ENCODE data around the gene KCNJ5.

Gene KCNJ5

DNA sequence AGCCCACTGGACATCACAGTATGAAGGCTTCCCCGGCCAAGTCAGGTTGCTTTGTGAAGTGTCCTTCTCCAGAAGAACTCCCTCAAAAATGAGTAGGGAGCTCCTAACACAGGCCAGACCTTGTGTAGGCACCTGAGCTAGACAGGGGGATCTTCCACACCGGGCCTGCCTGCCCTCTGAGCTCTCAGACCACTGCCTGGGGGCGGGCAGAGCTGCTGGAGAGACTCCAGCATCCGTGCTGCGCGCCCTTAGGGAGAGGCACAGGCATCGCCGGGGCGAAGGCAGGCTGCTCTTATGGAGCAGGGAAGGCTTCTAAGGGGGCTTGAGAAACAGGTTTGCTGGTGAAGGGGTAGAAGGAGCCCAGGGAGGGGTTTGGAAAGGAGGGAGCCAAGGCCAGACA, 4.4 kb downstream of the KCNJ5 start:
- no peak for DNase-seq (ENCODE audit: low spot score)

GRCh38 chr11:128896356-128896755, 5.2 kb downstream of the KCNJ5 start:
- no peak for DNase-seq (ENCODE audit: low spot score)

- DNase-seq (ENCODE audit: low spot score) = no peak
Measured at GRCh38 chr11:128897826-128898225, 6.7 kb downstream of the KCNJ5 start.

- no peak for DNase-seq (ENCODE audit: low spot score)
Measured at GRCh38 chr11:128898580-128899344, 7.6 kb downstream of the KCNJ5 start.

GRCh38 chr11:128900468-128900867, 9.3 kb downstream of the KCNJ5 start:
- DNase-seq (ENCODE audit: low spot score) = no peak

GRCh38 chr11:128901653-128902514, 10.7 kb downstream of the KCNJ5 start:
- no peak for DNase-seq (ENCODE audit: low spot score)

GRCh38 chr11:128902515-128903066, 11.4 kb downstream of the KCNJ5 start:
- DNase-seq (ENCODE audit: low spot score) = no peak

DNA sequence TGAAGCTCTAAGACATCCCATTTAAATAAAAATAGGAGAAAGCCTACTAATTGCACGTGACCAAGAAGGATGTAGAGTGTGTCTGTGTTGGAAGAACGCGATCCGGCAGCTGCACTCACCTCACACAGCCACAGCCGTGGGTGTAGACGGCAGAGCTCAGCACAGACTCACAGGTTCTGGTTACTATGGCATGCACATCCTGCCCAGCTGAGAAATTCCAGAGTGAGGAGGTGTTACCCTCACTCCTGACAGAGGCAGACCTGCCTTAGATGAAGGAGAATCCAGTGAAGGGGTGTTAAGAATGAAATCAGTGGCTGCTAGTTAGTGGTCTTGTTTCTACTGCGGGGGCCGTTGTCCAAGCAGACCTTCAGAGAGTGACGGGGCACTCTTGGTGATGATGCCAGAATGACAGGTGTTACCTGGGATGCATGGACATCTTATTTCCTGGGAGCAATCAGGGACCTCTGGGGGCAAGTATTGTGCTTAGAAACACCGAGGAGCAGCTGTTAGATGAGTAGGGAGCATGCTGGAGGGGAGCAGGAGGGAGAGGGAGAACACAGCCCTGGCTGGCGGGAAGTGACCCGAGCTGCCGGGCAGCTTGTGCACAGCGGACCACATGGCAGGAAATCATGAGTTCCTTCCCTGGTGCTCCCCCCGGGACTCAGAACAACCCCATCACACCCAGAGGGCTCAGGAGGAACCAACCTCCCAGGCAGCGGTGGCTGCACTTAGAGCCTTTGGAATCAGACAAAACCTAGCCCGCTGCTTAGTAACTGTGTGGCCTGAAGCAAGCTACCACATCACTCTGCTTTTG, 12.3 kb downstream of the KCNJ5 start:
- DNase-seq (ENCODE audit: low spot score) = peak; percentile 62

DNA sequence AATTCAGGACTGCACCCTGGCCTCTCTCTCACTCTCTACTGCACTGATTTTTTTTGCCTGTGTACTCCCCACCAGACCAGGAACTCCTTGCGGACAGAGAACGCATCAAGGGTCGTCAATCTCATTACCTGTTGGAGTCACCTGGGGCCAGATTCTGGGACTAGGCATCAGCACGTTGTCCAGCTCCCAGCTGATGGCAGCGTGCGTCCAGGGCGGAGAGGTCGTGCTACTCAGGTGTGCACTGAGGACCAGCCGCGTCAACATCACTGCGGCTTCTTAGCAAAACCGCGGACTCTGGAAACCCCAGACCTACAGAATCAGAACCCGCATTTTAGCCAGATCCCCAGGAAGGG, 13.1 kb downstream of the KCNJ5 start:
- DNase-seq (ENCODE audit: low spot score) = no peak

GRCh38 chr11:128904656-128905344, 13.6 kb downstream of the KCNJ5 start:
- DNase-seq (ENCODE audit: low spot score) = no peak

- DNase-seq (ENCODE audit: low spot score) = no peak
Measured at GRCh38 chr11:128905345-128906184, 14.4 kb downstream of the KCNJ5 start.

- peak; percentile 71 for DNase-seq (ENCODE audit: low spot score)
Measured at GRCh38 chr11:128906185-128907050, 15.3 kb downstream of the KCNJ5 start.

DNA sequence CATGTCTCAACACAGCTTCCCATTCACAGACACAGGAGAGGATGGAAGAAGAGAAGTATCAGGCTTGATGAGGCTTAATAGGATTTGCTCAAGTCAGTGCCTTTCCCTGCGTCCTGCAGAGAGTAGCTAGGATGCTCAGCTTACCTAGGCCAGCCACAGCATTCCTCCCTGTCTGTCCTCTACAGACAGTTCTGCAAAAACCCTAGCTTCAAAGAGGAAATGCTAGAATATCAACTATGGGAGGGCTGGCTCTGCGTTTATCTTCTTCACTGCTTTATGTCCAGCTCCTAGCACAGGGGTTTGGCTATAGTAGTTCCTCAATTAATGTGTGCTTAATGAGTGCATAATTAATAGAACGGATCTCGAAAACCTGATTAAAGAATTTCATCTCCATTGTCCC, 16.4 kb downstream of the KCNJ5 start:
- DNase-seq (ENCODE audit: low spot score) = no peak

GRCh38 chr11:128908391-128909246, 17.5 kb downstream of the KCNJ5 start:
- DNase-seq (ENCODE audit: low spot score) = peak; percentile 69

DNA sequence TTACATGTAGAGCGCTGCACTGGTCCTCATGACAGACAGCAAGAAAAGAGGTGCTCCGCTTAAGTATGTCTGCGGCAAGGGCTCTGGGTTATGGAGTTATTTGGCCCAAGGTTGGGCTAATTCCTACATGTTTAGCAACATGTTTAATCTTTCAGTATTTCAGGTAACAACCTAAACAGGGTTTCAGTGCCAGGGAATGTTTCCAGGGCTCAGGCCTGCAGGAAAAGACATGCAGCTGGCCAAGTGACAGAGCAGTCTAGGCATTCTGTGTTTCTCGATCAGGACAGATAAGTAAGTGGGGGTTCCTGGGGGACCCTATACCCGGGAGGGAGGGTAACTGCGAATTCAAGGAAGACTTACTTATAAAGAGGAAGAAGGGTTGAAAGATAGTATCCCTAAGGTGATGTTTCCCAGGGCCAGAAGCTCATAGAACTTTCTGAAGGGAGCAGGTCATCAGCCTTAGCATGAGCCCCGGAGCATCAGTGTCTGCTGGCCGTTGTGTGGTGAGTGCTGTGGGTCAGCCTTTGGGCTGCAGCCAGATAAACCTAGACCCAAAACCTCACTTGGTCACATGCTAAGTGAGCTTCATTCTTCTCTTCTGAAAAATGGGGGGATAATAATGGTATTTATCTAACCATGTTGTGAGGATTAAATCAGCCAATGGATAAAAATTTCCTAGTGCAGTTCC, 18.4 kb downstream of the KCNJ5 start:
- DNase-seq (ENCODE audit: low spot score) = no peak

DNA sequence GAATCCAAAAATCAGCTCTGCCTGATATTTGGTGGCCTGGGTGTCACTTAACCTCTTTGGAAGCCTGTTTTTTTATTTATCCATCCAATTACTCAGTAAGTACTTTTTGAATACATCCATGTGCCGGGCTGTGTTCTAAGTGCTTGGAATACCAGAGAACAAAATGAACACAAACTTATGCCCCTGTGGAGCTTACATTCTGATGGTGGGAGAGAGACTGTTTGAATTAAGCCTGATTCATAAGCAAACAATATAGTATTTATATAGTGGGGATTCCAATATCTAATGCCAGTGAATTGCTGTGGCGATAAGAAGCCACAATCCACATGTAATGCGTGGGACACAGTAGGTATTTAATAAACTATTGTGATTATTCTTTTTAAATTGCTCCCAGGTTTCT, 19.4 kb downstream of the KCNJ5 start:
- DNase-seq (ENCODE audit: low spot score) = no peak

DNA sequence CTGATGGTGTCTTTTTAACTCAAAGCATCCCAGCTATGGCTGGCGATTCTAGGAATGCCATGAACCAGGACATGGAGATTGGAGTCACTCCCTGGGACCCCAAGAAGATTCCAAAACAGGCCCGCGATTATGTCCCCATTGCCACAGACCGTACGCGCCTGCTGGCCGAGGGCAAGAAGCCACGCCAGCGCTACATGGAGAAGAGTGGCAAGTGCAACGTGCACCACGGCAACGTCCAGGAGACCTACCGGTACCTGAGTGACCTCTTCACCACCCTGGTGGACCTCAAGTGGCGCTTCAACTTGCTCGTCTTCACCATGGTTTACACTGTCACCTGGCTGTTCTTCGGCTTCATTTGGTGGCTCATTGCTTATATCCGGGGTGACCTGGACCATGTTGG, 20.1 kb downstream of the KCNJ5 start:
- no peak for DNase-seq (ENCODE audit: low spot score)

- DNase-seq (ENCODE audit: low spot score) = no peak
Measured at GRCh38 chr11:128911701-128912100, 20.5 kb downstream of the KCNJ5 start.

Data from pons (tissue), 1 donor.